ENCODE results near the gene CLSTN3. TPM values are rescaled to one million over a fixed set of nuclear protein-coding genes. Genes with fewer than 3 reads are reported as not detected.

Gene CLSTN3
- total and polyA plus RNA-seq, 10 of the 15 experiments (the other 5 are each of a cell fraction or from before 2014, with no cell fraction given): 0.09 to 35.9 (median 11.3) TPM

GRCh38 chr12:7156259-7157197 is 26.4 kb downstream of the CLSTN3 start:
- Histone ChIP-seq H2AFZ (ENCODE audit: control insufficient read depth, low read depth, low read length) (no peak overlapping the region), H3K79me2 (ENCODE audit: control insufficient read depth, insufficient read depth, low read length) (no peaks in the 10 kb centered on the region), H3K4me2 (ENCODE audit: control insufficient read depth, insufficient read depth) (no peak overlapping the region), H3K27me3 (replicated peaks in 1 of 2; ENCODE audit: control insufficient read depth in 2 of 2, insufficient read depth in 2 of 2, low read length in 1 of 2) (no peaks in the 10 kb centered on the region), H3K4me1 (ENCODE audit: control insufficient read depth, insufficient read depth, low read length) (no peaks in the 10 kb centered on the region), H3K36me3 (ENCODE audit: control insufficient read depth in 2 of 2, insufficient read depth in 2 of 2, low read length in 1 of 2) (no peaks in the 10 kb centered on the region; a peak in 3 of 4 replicates), H3K9me3 (replicated peaks; ENCODE audit: control insufficient read depth, insufficient read depth, low read length) (no peaks in the 10 kb centered on the region), H4K20me1 (ENCODE audit: control insufficient read depth, insufficient read depth) (no peaks in the 10 kb centered on the region), H3K27ac (ENCODE audit: control insufficient read depth, insufficient read depth) (no peak overlapping the region), H3K9ac (ENCODE audit: control insufficient read depth, insufficient read depth, low read length) (no peak overlapping the region), H3K4me3 (no peak overlapping the region)
- 85% methylated on average over 18 of the region's 24 CpGs for WGBS (ENCODE audit: insufficient coverage, insufficient replicate concordance, low lambda C conversion rate, missing lambda C conversion rate)
- POLR2A ChIA-PET: no interaction called here
- FAIRE-seq (no peak), DNase-seq (ENCODE audit: low read depth, low spot score) (no peak), ATAC-seq (no peak)
- RAD21 ChIA-PET (ENCODE audit: unreplicated experiment): no interaction called here
- CTCF ChIA-PET: interaction anchor here (0.6 kb wide), 1 partner anchor 15 kb away, joined by 3 read pairs; no protein-coding TSS in a partner anchor
- BruUV-seq (replicated peaks): no TSS peak
- SMC1A ChIA-PET (ENCODE audit: uncharacterized antibody, unreplicated experiment): no interaction called here
- in situ Hi-C loops (cut with MboI): no loop called here
- intact Hi-C loops (cut with micrococcal nuclease; ENCODE audit: unreplicated experiment): no loop called here
- TF ChIP-seq, protein P1, sequence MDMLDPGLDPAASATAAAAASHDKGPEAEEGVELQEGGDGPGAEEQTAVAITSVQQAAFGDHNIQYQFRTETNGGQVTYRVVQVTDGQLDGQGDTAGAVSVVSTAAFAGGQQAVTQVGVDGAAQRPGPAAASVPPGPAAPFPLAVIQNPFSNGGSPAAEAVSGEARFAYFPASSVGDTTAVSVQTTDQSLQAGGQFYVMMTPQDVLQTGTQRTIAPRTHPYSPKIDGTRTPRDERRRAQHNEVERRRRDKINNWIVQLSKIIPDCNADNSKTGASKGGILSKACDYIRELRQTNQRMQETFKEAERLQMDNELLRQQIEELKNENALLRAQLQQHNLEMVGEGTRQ (IDR thresholded peaks at IDR 0.05; ENCODE audit: borderline replicate concordance, low read depth, low read length): no peak
- TF ChIP-seq NKRF (conservative IDR thresholded peaks at IDR 0.05) (no peak), E2F4 (IDR thresholded peaks at IDR 0.05; ENCODE audit: low read depth, low read length) (no peak), MTA2 (IDR thresholded peaks at IDR 0.05; ENCODE audit: low read depth) (no peak), EP300 (IDR thresholded peaks at IDR 0.05; ENCODE audit: borderline replicate concordance in 1 of 2, control insufficient read depth in 1 of 2, low read depth in 2 of 2, low read length in 2 of 2) (no peak), MXI1 (IDR thresholded peaks at IDR 0.05; ENCODE audit: low read depth, low read length) (no peak), FOS (IDR thresholded peaks at IDR 0.05; ENCODE audit: borderline replicate concordance, extremely low read depth, insufficient read length) (no peak), PAX8 (IDR thresholded peaks at IDR 0.05) (no peak), CTCF (IDR thresholded peaks at IDR 0.05 in 2 of 3, conservative IDR thresholded peaks at IDR 0.05 in 1 of 3; ENCODE audit: control insufficient read depth in 2 of 3, extremely low read depth in 1 of 3, insufficient read depth in 1 of 3, low read depth in 3 of 3, low read length in 3 of 3) (no peak), RAD21 (IDR thresholded peaks at IDR 0.05; ENCODE audit: insufficient read depth, low read depth, low read length) (no peak), ZSCAN29 (IDR thresholded peaks at IDR 0.05) (no peak)
